DMS53 (cell line): ENCODE measurements around the gene ZFP62.

ENCODE experiments used
- DNase-seq: peaks from one replicate; lab custom pipeline; 2025; lab: John Stamatoyannopoulos, UW

The ZFP62 gene

DNA sequence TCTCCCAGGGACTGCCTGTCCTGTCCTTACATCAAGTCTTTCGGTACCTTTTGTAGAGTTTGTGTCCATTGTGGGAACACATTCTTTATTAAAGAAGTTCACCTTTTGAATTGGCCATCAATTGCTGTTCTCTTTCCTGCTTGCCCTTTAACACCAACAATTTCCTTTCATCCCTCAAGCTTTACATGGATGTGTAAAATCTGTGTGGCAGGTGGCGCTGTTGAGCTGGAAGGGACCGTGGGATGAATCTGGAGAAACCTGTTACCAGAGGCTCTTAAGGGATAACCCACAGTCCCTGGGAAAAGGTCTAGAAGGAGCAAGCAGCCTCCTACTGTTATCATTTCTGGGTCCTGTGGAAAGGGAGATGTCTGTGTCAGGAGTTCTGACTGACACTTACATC, 7.9 kb upstream of the ZFP62 start:
- peak; percentile 94 for DNase-seq

DNA sequence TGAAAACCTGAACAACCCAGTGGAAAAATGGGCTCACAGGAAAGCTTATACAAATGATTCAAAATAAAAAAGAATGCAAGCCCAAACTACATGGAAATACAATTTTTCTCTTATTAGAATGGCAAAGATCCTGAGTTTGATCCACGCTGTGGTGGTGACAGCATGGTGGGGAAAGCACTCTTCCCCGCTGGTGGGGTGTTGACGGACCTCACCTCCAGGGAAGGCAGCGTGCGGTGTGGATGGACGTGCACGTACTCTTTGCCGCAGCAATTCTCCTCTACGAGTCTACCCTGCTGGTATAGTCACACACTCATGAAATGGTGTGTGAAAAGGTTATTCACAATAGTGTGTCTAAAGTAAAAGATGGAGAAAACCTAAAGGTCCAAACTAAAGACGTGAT, 5.9 kb upstream of the ZFP62 start:
- no peak for DNase-seq

DNA sequence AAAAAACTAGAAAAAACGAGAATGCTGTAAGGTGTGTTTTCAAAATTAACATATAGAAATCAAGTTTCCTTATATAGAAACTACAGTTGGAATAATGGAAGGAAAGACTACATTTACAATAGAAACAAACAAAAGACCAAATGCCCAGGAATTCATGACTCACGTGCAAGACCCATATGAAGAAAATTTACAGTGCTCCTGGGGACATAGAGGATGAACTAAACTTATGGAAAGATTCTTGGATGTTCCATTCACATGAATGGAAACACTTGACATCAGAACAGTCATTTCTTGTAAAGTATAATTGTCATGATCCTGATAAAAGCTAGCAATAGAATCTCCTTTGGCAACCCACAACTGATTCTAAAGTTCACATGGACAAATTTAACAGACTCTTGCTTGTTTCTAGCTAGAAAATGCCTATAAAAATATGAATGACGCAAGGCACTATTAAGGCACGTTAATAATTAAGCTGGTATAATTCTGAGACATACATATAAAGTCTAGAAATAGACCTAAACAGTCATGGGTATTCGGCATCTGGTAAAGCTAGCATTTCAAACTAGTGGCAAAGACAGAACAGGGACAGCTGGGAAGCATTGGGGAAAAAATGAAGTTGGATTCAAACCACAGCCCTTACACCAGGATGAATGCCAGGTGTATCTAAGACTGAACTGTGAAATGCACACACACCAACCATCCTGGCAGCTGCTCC, 5.1 kb upstream of the ZFP62 start:
- peak; percentile 43 for DNase-seq

DNA sequence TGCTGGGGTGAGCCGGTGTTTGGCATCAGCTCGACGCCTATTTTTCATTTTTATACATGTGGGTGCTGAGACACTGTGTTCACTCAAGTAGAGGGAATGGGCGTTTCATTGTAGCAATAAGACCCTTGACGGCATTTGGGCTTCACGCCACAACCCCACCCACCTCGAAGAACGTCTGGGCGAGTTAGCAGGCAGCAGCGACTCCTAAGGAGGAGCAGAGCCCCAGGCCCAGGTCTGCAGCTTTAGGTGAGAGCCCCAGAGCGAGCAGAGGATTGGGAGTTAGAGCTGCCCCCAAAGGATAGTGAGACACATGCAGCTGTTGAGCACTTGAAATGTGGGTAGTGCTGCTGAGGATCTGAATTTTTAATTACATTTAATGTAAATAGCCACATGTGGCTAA, 1.6 kb upstream of the ZFP62 start:
- DNase-seq, result no peak

DNA sequence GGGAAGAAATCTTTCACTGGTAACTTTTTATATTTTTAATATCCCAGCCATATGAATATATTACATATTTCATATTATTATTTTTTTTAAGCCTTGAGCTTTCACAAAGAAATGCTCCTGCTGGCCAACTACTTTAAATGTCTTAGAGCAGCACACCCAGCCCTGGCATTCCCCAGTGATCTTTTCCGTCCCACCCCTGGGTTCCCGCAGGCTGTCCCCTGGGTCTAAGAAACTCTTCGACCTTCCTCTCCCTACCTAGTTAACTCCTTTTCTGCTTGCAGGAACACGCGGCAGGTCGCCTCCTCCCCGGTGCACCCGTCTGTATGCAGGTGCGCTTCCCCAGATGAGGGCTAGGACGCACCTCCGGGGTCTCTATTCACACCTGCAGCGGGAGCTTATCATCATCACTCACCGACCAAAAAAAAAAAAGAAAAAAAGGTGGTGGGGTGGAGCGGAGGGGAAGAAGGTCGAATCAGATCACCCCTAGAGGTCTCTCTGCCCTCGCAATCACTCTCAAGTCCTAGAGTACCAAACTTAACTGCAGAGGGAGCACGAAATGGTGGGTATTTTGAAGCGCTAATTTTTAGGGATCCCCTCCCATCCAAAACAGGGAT, 696 bp downstream of the ZFP62 start:
- peak; percentile 81 for DNase-seq

DNA sequence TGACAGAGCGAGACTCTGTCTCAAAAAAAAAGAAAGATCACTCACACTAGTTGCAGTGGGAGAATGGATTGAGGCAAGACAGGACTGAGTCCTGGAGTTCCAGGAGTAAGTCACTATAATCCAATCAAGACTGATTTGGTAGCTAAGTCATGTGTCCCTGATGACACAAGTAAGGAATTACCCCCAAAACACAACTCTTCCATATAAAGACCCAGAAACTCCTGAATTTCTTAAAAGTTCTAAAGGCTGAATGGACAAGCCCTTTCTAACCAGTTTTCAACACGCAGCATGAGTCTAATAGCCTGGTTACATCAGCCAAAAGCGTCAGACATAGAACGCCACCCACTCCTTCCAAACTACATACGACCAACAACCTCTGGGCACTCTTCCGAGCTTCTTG, 2.5 kb downstream of the ZFP62 start:
- DNase-seq, result no peak

DNA sequence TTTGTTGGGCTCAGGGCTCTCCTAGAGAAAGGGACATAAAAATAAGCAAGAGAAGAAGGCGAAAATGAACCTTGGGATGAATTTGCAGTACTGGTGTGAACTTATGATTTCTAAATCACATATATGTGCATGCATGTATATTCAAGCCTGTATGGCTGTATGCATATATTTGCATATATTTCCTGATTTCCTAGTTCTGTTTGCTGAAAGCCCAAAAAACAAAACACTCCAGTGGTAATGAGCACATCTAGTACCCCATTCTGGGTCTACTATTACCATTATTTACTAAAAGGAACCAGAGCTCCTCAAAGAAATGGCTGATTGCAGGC, 7.3 kb downstream of the ZFP62 start:
- DNase-seq, result no peak

DNA sequence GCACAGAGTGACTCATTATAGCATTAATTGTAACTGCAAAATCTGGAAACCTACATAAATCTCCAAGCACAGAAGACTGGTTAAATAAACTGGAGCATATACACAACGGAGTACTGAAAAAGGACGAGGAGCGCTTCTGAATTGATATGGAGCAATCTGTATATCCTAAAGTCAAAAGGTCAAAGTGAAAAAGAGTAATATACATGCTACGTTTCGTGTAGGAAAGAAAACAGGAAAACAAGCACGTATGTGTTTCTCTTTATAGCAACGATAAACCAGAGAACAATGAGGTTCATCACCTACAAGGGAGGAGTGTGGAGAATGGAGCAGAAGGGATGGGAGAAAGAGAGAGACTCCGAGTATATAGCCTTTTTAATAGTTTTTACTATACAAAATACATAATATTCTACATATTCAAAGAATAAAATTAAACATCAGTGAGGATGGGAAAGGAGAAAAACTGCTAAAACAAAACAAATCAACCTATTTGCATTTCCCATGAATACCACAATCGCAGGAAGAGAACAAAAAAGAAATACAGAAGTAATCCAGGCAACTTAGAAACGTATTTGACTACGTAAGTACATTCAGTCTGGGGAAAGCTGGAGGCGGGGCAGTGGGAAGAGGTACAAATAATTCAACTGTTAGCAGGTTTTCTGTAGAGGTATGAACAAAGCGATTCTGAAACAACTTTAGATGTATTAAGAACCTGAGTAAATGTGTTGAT, 7.8 kb downstream of the ZFP62 start:
- DNase-seq, result no peak

DNA sequence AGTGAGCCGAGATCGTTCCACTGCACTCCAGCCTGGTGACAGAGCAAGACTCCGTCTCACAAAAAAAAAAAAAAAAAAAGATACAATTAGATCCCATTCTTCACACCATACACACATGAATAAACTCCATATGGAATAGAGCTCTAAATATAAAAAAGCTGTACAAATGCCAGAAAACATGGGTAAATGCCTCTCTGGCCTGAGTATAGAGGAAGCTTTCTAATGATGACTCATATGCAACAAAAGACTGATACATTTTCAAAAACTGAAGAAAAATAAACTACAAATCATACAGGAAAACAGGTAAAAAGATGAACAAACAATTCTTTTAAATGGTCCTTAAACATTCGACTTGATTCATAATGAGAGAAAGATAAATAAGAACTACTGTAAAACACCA, 8.6 kb downstream of the ZFP62 start:
- no peak for DNase-seq

DNA sequence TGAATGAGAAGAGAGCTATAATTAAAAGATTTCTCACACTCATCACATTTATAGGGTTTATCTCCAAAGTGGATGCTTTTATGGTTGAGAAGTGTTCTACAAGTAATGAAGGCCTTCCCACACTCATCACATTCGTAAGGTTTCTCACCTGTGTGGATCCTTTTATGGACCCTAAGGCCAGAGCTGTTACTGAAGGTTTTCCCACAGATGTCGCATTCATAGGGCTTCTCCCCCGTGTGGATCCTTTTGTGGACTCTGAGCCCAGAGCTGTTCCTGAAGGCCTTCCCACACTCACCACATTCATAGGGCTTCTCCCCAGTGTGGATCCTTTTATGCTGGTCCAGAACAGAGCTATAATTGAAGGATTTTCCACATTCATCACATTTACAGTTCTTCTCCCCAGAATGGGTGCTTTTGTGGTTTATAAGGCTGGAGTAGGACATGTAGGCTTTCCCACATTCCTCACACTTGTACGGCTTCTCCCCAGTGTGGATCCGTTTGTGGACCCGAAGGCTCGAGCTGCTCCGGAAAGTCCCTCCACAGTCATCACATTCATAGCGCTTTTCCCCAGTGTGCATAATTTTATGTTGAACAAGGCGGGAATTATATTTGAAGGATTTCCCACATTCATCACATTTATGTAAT, 10.5 kb downstream of the ZFP62 start:
- no peak for DNase-seq

DNA sequence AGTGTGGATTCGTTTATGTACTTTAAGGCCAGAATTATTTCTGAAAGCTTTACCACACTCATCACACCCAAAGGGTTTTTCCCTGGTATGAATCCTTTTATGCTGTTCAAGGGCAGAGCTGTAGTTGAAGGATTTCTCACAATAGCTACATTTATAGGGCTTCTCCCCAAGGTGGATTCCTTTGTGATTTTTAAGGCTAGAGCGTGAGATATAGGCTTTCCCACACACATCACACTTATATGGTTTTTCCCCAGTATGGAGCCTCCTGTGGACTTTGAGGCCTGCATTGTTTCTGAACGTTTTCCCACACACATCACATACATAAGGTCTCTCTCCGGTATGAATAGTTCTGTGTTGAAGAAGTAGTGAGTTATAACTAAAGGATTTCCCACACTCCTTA, 11.2 kb downstream of the ZFP62 start:
- DNase-seq, result no peak

DNA sequence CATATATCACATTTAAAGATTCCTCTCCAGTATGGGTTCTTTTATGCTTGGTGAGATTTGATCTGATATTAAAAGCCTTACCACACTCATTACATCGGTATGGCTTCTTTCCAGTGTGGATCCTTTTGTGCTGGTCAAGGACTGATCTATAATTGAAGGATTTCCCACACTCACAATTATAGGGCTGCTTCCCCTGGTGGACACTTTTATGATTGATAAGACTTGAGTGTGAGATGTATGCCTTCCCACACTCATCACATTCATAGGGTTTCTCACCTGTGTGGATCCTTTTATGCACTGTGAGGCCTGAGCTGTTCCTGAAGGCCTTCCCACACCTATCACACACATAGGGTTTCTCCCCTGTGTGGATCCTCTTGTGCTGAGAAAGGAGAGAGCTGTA, 12.2 kb downstream of the ZFP62 start:
- no peak for DNase-seq

DNA sequence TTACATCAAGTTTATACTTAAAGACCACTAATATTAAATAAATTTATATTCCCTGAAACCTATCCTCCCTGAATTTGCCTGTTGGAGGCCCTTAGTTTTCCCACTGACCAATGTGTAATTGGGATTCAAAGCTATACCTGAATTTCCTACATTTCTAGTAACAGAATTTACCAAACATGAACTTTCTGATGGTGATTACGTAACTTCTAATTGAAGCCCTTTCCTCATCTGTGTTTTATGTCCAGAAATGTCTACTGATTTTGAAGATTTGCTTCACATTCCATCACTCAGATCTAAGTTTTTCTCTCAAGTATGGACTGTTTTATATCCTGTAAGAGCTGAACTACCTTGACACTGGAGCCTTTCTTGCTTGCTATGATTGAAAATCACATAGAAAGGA, 12.8 kb downstream of the ZFP62 start:
- no peak for DNase-seq

DNA sequence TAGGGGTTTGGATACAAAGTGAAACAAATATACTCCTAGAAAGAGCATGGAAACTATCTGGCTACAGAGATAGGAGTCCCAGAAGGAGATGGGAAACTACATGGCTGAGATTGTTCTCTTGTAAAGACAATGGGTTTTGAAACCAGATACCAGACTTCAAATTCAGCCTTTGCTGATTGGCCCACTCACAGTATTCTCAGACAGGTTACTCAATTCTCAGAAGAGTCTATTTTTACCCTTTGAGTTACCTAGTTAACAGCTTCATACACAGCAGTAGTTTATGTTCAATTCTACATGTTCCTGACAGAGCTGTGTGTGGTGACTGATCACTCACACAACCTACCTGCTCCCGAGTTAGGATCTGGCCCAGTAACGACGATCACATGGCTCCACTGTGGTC, 14.1 kb downstream of the ZFP62 start:
- no peak for DNase-seq

DNA sequence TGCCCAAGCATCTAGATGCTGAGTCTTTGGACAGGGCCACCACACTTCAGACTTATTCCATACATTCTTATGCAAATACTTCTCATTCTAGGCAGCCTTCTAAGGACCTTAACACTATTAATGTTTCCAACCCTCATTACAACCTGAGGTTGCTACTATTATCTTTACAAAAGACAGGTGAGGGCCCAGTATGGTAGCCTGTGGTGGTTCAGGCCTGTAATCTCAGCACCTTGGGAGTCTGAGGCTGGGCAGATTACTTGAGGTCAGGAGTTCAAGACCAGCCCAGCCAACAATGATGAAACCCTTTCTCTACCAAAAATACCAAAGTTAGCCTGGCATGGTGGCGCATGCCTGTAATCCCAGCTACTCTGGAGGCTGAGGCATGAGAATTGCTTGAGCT, 16.2 kb downstream of the ZFP62 start:
- DNase-seq, result no peak

DNA sequence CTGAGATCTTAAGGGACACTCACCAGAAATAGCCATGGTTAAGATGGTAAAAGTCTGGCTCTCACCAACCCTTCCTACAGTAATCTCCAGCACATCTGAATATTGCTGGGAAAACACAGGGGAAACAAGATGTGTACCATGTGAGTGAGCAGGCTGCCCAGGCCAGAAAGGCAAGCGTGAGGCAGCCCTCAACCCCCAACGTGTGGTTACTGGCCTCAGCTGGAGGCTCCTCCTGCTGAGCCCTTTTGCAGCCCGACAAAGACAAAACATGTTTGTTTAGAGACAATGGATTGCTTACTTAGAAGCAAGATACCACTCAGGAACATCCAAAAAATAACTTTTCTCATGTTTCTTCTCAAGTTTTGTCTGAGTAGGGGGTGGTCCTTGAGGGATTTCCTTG, 16.6 kb downstream of the ZFP62 start:
- no peak for DNase-seq

DNA sequence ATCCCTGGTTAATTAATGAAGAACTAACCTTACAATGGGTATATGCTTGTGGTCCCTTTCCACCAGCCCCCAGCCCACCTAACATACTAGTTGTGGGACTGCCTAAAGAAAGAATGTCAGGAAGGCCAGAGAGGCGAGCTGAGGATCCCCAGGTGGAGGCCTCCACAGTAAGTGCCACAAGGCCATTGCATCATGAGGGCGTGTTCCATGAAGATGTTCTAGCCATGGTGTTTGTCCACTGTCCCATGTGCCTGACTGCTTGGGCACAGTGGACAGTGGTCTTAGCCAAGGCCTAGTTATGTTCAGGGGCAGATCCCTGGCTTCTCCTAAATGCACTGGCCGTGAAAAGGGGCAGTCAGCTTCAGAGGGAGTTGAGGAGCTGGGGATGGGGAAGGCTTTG, 21.1 kb downstream of the ZFP62 start:
- no peak for DNase-seq

DNA sequence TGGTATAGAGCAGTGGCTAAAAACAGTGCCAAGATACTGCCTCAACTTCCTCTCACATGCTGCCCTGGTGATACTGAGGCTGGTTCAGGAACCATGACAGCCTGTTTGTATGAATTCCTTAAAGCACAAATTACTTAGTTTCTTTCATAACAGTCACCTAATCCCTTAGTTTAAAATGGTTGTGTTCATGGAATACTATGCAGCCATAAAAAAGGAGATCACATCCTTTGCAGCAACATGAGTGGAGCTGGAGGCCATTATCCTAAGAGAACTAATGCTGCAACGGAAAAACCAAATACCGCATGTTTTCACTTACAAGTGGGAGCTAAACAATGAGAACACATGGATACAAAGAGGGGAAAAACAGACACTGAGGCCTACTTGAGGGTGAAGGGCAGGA, 21.8 kb downstream of the ZFP62 start:
- DNase-seq, result no peak

DNA sequence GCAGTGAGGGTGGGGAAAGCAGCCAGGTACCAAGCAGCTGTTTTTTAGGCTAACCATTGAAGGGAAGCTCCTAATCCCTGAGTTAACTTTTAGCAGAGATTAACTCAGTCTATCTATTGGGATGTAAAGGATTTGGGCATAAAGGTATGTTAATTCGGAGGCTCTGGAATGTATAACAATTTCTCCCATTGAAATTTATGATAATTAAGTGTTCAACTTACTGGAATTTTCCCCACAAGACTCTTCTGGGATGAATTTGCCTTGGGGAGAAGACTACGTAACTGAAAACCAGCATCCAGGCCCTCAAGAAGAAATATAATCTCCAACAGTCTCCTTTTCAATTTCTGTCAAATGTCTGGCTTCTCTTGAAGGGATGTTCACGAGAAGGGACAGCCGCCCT, 23.6 kb downstream of the ZFP62 start:
- DNase-seq, result no peak

DNA sequence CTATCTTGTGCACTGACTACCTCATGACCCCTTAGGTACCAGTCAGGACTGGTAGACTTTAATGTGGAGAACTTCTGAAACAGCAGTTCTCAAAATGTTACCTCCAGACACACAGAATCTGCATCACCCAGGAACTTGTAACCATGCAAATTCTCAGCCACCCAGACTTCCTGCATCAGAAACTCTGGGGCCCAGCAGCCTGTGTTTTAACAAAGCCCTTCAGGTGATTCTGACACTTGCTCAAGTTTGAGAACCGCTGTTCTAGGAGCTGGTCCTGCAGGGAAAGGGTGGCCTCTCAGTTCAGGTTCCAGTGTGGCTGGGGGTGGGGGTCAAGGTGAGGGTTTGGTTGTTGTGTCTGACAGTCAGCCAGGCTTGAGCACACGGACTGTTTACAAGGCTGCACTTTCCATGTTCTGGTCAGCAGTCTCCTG, 28.4 kb downstream of the ZFP62 start:
- DNase-seq, result no peak

DNA sequence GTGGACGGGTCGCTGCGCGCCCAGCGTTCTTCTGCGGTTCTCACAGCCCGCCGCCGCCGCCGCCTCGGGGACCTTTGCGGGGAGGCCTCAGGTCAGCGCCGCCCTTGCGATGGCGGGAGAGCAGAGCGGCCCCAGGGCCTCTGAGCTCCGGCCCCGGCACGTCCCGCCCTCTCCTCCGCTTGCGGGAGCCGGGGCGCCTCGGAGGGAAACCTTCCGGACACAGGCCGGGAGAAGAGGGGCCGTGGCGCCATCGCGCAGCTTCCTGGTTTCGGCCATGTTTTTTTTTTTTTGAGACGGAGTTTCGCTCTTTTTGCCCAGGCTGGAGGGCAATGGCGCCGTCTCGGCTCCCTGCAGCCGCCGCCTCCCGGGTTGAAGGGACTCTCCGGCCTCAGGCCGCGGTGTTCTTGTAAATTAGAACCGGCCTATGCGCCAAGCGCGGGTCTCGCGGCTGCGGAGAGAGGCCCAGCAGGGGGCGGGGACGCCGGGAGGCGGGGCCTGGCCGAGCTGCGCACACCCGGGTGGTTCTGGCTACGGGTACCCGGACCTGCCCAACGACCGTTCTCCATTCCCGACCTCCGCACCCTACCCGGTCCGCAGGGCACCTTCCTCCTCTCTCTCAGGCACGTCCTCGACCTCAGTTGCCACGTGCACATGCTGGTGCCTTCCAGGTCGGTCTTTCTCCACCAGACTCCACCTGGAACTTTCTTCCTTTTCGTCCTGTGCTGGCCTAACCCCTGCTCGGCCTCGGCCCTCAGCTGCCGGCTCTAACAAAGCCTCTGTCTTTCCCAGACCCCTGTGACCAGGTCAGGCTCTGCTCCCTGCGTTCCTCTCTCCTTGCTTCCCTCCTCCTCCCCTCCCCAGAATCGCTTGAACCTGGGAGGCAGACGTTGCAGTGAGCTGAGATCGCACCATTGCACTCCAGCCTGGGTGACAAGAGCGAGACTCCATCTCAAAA, 29.7 kb downstream of the ZFP62 start:
- DNase-seq, result peak; percentile 89
